ENCODE results near the gene SIGLEC12.
"Not testable (repeated sequence)": the region's sequence is repeated elsewhere in the genome, so short reads cannot be mapped to it uniquely, and the experiment has no call there.

Gene SIGLEC12

GRCh38 chr19:51521781-51522180, 20.2 kb upstream of the SIGLEC12 start:
- no peak for DNase-seq

GRCh38 chr19:51521357-51521756, 19.8 kb upstream of the SIGLEC12 start:
- no peak for DNase-seq

DNA sequence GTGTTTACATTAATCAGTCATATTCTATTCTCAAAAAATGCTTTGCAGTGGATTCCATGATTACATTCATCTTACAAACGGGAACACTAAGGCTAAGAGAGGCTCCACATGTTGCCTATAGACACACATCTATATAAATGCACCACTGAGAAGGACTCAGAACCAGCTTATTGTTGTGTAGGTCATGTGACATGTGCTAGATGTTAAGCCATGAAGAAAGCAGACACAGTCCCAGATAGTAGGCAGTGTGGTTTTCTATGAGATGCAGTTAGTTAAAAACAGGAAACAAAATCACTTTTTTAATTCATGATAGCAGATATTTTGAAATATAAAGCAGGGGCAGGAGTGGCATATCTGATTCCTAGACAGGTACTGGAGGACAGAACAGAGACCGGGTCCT, 19.1 kb upstream of the SIGLEC12 start:
- no peak for DNase-seq

DNA sequence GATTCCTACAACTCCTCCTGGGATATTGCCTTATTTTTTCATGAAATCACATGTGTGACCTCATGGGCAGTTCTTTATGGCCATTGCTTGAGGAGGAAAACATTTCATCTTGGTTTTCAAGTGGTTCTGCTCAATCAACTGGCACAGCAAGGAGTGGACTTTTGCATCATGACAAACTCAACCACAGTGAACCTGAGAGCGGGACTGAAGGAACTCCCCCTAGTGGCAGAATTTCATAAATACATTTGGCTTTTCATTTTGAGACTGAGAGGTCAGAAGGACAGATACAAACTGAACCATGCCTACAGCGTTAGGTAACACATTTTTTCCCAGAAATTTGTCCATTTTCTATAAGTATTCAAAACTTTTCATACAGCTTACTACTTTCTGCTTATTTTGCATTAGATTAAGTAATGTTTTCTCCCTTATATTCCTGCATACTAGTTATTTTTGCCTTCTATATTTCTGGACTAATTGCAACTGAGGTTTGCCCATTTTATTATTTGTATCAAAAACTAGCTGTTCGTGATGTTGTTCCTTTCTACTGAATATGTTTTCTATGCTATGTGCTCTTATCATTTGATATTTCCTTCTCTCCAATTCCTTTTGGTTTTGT, 13.4 kb upstream of the SIGLEC12 start:
- DNase-seq = no peak

DNA sequence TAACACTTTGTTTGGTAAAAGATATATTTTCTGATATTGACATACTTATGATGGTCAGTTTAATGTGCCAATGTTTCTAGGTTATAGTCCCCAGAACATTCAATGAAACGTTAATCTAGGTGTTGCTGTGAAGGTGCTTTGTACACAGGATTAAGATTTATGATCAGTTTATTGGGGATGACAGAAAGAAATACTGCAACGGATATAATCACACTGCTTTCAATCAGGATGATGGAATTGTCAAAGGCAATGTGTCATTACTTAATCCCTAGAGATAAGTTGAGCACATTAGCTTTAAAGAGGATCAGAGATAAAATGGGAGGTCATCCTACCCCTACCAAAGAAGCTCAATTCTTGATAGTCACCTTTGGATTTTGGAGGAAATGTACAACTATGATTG, 12.4 kb upstream of the SIGLEC12 start:
- DNase-seq = no peak

DNA sequence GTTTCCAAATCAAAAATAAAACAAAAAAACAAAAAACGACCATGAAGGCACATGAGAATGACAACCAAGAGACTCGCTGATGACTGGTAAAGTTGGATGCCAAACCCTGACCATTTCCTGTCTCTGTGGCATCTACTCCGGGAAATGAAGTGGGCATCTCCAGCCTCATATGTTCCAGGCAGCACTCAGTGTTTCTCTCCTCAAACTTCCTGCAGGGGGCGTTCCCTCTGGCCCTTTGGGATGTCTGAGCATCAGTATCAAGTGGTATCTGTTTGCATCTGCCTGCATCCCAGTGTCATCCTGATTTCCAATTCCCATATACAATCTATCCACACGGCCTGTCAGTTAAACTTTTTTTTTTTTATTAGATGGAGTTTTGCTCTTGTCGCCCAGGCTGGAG, 9.8 kb upstream of the SIGLEC12 start:
- no peak for DNase-seq

DNA sequence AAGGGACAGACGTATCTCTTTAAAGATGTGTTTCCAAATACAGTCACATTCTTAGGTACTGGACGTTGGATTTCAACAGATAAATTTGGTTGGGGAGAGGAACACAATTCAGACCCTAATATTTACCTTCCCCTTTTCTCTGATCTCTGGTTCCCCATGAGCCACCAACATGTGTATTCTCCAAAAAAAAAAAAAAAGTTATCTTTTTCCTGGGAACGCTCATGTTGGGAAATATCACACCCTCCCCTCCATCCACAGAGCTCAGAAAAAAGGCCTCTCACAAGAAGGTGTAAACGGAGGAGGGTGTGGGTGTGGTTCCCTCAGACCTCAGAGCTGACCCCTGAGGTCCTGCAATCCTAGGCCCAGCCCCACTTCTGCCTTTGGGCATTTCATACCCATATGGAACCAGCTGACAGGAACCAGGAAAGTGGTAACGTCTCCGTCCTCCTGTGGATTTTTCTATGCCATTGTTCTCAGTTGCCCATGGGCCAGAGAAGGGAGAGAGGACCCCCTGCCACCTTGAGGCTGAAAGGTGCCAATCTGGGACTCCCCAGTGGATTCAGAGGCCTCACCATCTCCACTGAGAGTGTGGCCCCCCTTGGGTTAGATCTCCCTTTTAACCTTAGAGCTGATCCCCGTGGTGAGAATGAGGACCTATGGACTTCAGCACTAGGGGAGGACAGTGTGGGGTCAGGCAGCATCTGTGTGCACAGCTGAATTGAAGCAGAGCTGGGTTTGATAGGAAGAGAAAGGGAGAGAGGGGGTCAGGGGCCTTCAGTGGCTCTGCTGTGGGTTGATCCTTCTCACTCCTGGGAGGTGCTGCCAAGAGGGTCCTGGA, 8.4 kb upstream of the SIGLEC12 start:
- DNase-seq = no peak

DNA sequence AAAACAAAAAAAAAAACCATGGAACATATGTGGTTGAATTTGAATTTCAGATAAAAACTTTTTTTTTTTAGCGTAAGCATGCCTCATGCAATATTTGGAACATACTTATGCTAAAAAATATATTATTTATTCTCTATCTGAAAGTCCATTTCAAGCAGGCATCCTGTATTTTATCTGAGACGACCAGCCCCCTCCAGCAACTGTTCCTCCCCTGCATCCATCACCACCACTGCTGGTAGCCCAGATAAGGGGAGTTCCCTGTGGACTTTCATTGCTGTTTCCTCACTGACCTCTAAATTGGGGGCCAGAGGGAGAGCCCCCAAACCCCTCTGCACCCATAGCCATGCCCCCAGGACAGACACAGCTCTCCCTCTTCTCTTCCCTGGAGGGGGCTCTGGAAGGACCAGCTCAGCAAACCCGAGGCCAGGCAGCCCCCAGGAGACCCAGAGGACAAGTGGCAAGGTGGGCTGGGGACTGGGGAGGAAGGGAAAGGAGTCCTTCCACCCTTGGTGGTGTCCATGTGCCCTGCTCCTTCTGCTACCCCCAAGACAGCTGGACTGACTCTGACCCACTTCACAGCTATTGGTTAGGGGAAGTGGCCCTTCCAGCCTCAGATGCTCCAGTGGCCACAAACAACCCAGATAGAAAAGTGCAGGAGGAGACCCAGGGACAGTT, 6.6 kb upstream of the SIGLEC12 start:
- DNase-seq = no peak

- no peak for DNase-seq
Observed at GRCh38 chr19:51507640-51508058, 6.0 kb upstream of the SIGLEC12 start.

GRCh38 chr19:51507192-51507591, 5.6 kb upstream of the SIGLEC12 start:
- DNase-seq = no peak

GRCh38 chr19:51505904-51506303, 4.3 kb upstream of the SIGLEC12 start:
- no peak for DNase-seq

- no peak for DNase-seq
Observed at GRCh38 chr19:51503896-51504295, 2.3 kb upstream of the SIGLEC12 start.

GRCh38 chr19:51503286-51503817, 1.8 kb upstream of the SIGLEC12 start:
- DNase-seq = no peak

GRCh38 chr19:51500931-51501330, 669 bp downstream of the SIGLEC12 start:
- DNase-seq = not testable (repeated sequence)

GRCh38 chr19:51497666-51498065, 3.9 kb downstream of the SIGLEC12 start:
- no peak for DNase-seq

DNA sequence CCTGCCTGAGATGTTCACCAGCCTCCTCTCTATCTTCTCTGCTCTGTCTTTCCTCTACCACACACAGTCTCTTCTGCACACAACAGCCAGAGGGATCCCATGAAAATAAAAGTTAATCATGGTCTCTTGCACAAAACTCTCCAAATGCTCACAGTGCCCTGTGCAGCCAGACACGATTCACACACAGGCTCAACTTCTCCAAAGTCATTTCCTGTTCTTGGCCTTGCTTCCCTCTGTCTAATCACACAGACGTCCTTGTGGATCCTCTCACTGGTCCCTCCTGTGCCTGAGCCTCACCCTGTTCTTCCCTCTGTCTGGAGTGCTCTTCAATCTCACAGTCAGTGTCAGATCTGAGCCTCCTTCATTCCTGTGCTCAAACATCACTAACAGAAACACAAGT, 7.8 kb downstream of the SIGLEC12 start:
- no peak for DNase-seq

DNA sequence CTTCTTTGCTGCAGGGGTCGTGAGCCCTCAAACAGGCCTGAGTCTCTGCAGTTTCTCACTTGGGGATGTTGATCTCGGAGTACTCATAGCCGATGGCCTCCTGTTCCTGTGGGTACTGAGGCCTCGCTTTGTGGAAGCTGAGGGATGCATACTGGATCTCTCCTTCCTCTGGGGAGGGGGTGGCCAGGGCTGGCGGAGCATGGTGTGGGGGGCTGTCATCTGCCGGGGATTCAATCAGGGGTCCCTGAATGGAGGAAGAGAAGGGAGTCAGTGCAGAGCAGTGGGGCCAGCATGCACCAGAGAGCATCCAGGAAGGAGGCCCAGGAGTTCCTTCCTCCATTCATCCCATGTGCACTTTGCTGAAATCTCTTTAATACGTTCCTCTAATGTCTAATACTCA, 10.0 kb downstream of the SIGLEC12 start:
- no peak for DNase-seq

DNA sequence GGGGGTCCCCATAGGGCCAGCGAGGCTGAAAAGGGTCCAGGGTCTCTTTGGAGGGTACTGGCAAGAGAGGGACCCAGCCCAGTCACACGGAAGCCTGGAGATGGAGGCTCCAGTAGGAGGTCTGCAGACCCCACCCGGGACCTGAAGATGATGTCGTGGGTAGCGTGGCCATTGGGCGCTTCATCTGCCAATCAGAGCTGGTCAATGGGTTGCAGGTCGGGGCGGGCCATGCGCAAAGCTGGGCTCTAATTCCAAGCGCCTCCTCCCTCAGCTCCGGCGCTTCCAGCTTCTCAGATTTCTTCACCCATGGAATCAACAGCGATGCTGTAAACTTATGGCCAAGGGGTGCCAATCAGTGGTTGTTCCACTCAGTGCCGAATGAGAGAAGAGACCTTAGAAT, 10.9 kb downstream of the SIGLEC12 start:
- DNase-seq = no peak

DNA sequence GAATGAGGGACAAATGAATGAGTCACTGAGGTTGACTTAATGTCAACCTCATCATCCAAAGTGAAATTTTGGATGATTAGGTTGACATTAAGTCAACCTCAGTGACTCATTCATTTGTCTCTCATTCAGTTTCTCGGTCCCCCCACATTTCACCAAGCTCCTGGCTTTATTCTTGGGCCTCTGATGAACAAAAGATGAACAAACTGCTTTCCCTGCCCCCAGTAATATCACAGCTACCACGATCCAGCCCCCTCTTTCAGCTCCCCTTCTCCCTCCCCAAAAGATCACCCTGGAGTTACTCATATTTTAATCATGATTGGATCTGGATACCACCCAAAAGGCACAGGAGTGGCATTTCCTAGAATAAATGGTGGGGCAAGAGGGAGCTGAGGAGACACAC, 12.5 kb downstream of the SIGLEC12 start:
- DNase-seq = no peak

DNA sequence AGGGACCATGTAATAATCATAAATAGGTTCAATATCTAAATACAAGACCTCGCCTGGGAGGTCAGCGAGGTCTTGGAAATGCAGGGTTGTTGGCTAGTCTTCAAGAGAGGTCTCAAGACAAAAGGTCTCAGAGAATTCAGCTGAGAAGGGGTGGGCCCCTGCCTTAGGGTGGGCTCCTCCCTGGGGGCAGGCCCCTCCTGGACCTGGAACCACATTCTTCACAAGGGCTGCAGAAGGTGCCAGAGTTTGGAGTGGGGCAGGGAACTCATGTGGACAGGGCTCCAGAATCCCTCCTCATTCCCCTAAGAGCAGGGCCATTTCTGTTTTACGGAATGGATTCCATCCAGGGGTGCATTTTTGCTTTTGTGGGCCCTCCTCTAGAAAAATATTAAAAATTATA, 13.1 kb downstream of the SIGLEC12 start:
- DNase-seq = no peak

DNA sequence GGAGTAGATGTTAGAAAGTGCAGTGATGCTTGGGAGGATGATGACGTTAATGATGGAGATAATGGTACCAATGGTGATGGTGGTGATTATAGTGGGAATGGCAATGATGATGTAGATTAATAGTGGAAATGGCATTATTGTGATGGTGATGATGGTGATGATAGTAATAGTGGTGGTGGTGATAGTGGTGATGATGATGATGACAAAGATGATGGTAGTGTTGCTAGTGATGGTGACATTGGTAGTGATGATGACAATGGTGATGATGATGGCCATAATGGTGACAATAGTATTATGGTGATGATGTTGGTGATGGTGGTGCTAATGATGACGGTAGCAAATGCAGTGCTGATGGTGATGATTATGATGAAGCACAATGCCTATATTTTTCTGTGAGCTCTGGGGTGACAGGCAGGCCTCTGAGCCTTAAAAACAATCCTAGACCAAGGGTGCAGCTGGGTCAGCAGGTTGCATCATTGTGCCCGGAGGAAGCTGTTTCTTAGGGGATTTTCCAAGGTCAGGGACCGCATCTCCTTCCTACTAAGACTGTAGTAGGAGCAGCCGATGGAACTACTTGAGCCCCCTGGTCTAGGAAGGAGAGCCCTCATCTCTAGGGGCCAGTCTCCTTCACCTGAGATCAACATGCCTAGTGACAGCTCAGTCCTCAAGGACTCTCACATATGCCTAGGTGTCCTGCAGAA, 15.5 kb downstream of the SIGLEC12 start:
- DNase-seq = no peak

DNA sequence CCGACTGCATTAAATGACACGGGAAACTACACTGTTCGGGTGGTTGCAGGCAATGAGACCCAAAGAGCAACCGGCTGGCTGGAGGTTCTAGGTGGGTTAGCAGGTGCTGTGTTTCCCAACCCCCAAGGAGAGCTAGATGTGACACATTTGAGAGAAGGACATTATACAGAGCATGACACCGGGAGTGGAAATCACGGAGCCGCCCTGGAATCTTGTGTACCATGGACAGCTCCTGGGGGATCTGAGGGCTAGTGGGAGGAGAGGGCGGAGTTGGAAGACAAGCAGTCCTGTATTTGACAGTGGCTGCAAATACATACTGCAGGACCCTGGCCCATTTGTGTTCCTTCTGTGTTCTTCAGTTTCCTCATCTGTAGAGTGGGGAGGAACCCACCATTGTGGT, 21.0 kb downstream of the SIGLEC12 start:
- DNase-seq = no peak
